GM12878 (cell line): ENCODE results near the gene SCARB2. TPM values are rescaled to one million over a fixed set of nuclear protein-coding genes. Genes with fewer than 3 reads are reported as not detected.

Experiments used
- ATF7 ChIP-seq: fragments of 450-650 bp; IDR thresholded peaks from 2 replicates; pipeline ENCODE4 v1.6.1; 2016; ENCODE audit warnings: low read depth, mild to moderate bottlenecking
- BCLAF1 ChIP-seq: fragments of 450-650 bp; IDR thresholded peaks from 2 replicates; pipeline ENCODE4 v1.6.1; 2017; ENCODE audit warnings: antibody characterized with exemption, mild to moderate bottlenecking, moderate library complexity
- CBX3 ChIP-seq: fragments of 200-600 bp; sonication (generic); IDR thresholded peaks from 2 replicates; pipeline ENCODE4 v1.6.1; 2016; ENCODE audit warnings: low read depth, borderline replicate concordance
- CUX1 ChIP-seq: IDR thresholded peaks from 2 replicates; pipeline ENCODE4 v1.6.1; 2012; ENCODE audit warnings: improper control_type of control experiment, low read depth, low read length; ENCODE audit not compliant: insufficient replicate concordance
- EZH2 ChIP-seq: IDR thresholded peaks from 2 replicates; pipeline ENCODE4 v1.6.1; 2012; ENCODE audit warnings: low read depth, mild to moderate bottlenecking, control low read depth, inconsistent platforms, low read length, borderline replicate concordance; ENCODE audit not compliant: control insufficient read depth
- HCFC1 ChIP-seq: fragments of 150-350 bp; IDR thresholded peaks from 2 replicates; pipeline ENCODE4 v1.6.1; 2014; ENCODE audit warnings: low read length
- HDAC2 ChIP-seq: fragments of 200-600 bp; sonication (generic); IDR thresholded peaks from 2 replicates; pipeline ENCODE4 v1.6.1; 2017
- HDGF ChIP-seq: fragments of 450-650 bp; IDR thresholded peaks from 2 replicates; pipeline ENCODE4 v1.6.1; 2016; ENCODE audit warnings: antibody characterized with exemption
- IRF4 ChIP-seq: IDR thresholded peaks from 2 replicates; pipeline ENCODE4 v1.6.1; 2011; ENCODE audit warnings: low read depth, low read length
- KDM1A ChIP-seq: fragments of 200-600 bp; sonication (generic); IDR thresholded peaks from 2 replicates; pipeline ENCODE4 v1.6.1; 2016; ENCODE audit warnings: borderline replicate concordance
- LARP7 ChIP-seq: fragments of 450-650 bp; IDR thresholded peaks from 2 replicates; pipeline ENCODE4 v1.6.1; 2017; ENCODE audit warnings: mild to moderate bottlenecking
- MYC ChIP-seq: IDR thresholded peaks from 2 replicates; pipeline ENCODE4 v1.6.1; 2011; ENCODE audit warnings: mild to moderate bottlenecking, low read length, moderate library complexity, inconsistent platforms; ENCODE audit not compliant: insufficient read depth, insufficient replicate concordance, insufficient read length, severe bottlenecking
- NBN ChIP-seq: fragments of 450-650 bp; IDR thresholded peaks from 2 replicates; pipeline ENCODE4 v1.6.1; 2016
- POLR2AphosphoS5 ChIP-seq: IDR thresholded peaks from 2 replicates; pipeline ENCODE4 v1.6.1; 2011; ENCODE audit warnings: mild to moderate bottlenecking, low read length, inconsistent platforms
- RBBP5 ChIP-seq: fragments of 200-600 bp; sonication (generic); conservative IDR thresholded peaks from 2 replicates; pipeline ENCODE4 v1.6.1; 2016
- RELA ChIP-seq: fragments of 450-650 bp; IDR thresholded peaks from 2 replicates; pipeline ENCODE4 v1.8.0; 2014; ENCODE audit warnings: borderline replicate concordance; ENCODE audit not compliant: partially characterized antibody
- SMAD1 ChIP-seq: fragments of 450-650 bp; IDR thresholded peaks from 2 replicates; pipeline ENCODE4 v1.6.1; 2018; ENCODE audit warnings: mild to moderate bottlenecking, low read depth; ENCODE audit not compliant: partially characterized antibody
- SUPT20H ChIP-seq: IDR thresholded peaks from 2 replicates; pipeline ENCODE4 v1.6.1; 2011; ENCODE audit warnings: low read depth, mild to moderate bottlenecking, low read length, moderate library complexity, borderline replicate concordance; ENCODE audit not compliant: control insufficient read depth
- TAF1 ChIP-seq: IDR thresholded peaks from 2 replicates; pipeline ENCODE4 v1.6.1; 2011; ENCODE audit warnings: mild to moderate bottlenecking, low read depth, low read length, borderline replicate concordance
- USF2 ChIP-seq: IDR thresholded peaks from 2 replicates; pipeline ENCODE4 v1.6.1; 2011; ENCODE audit warnings: low read depth, low read length, improper control_type of control experiment, borderline replicate concordance
- ZNF207 ChIP-seq: fragments of 450-650 bp; IDR thresholded peaks from 2 replicates; pipeline ENCODE4 v1.6.1; 2014; ENCODE audit warnings: antibody characterized with exemption, mild to moderate bottlenecking, borderline replicate concordance
- ZNF622 ChIP-seq: fragments of 450-650 bp; IDR thresholded peaks from 2 replicates; pipeline ENCODE4 v1.6.1; 2017; ENCODE audit warnings: mild to moderate bottlenecking, inconsistent platforms
- polyA plus RNA-seq, 11 experiments: library from polyadenylated mRNA; depleted of rRNA in 4 of 11; unstranded in 6 of 11; stranded (reverse) in 5 of 11; fragments of >200 nt; fragmentation: Nextera tagmentation in 4 of 11; fragmentation: Illumina TruSeq in 1 of 11; extraction: Ambion mirVana in 4 of 11; extraction: Trizol in 1 of 11; gene quantifications; 1 replicate in 1 of 11; 2 replicates in 10 of 11; pipeline versions ENCODE4 v1.2.1 to v1.2.3, GENCODE V29; 2011 to 2016; ENCODE audit warnings: inconsistent platforms in 2 of 11, missing spikeins in 2 of 11, low read depth in 1 of 11
- total RNA-seq, 4 experiments: library from RNA; depleted of rRNA in 3 of 4; stranded (reverse); fragments of >200 nt in 3 of 4; fragmentation: Illumina TruSeq in 1 of 4; extraction: Trizol in 1 of 4; gene quantifications; 2 replicates each; pipeline versions ENCODE4 v1.2.1 to v1.2.3, GENCODE V29; 2013 to 2021

SCARB2 gene
- total and polyA plus RNA-seq, 10 of the 15 experiments (the other 5 are each of a cell fraction or from before 2014, with no cell fraction given), result 2.1 to 11.7 (median 9.5) TPM

- TF ChIP-seq SMAD1 (peak; percentile 51), HDAC2 (no peak), IRF4 (peak; percentile 76), MYC (no peak), ZNF622 (no peak), HCFC1 (peak; percentile 86), LARP7 (peak; percentile 78), CUX1 (no peak), NBN (peak; percentile 91), SUPT20H (no peak), USF2 (no peak), HDGF (no peak), BCLAF1 (no peak), POLR2AphosphoS5 (peak; percentile 94), RBBP5 (no peak), EZH2 (no peak), KDM1A (no peak), TAF1 (peak; percentile 96), RELA (peak; percentile 93), ATF7 (peak; percentile 73), ZNF207 (peak; percentile 84; the same call in 1 of the 2 replicates), CBX3 (no peak)
Observed at GRCh38 chr4:76148142-76148865, 65.3 kb downstream of the SCARB2 start, which contains the start of gene NUP54 (continued).
